H1 (cell line): ENCODE measurements around the gene NEU3.

Experiments
- BACH1 ChIP-seq: IDR thresholded peaks from 2 replicates; pipeline ENCODE4 v1.6.1; 2012; ENCODE audit warnings: low read length, improper control_type of control experiment
- CTCF ChIP-seq, 3 experiments: IDR thresholded peaks; 1 replicate in 2 of 3; 2 replicates in 1 of 3; pipeline versions ENCODE4 v1.5.1 to v1.6.1; 2011; ENCODE audit warnings: low read length in 3 of 3, mild to moderate bottlenecking in 3 of 3, inconsistent platforms in 2 of 3, low read depth in 1 of 3, moderate library complexity in 1 of 3; ENCODE audit not compliant: insufficient read depth in 1 of 3; ENCODE audit errors: control extremely low read depth in 1 of 3
- EGR1 ChIP-seq: IDR thresholded peaks from 2 replicates; pipeline ENCODE4 v1.6.1; 2011; ENCODE audit warnings: low read depth, low read length, borderline replicate concordance
- KDM5A ChIP-seq: fragments of 200-600 bp; IDR thresholded peaks from 2 replicates; pipeline ENCODE4 v1.7.1; 2012; ENCODE audit warnings: mild to moderate bottlenecking, low read length, inconsistent platforms, mixed read lengths
- POLR2A ChIP-seq, 2 experiments: IDR thresholded peaks; 1 replicate in 1 of 2; 2 replicates in 1 of 2; pipeline ENCODE4 v1.6.1; 2011; ENCODE audit warnings: low read depth in 2 of 2, low read length in 2 of 2, mild to moderate bottlenecking in 2 of 2; ENCODE audit errors: control extremely low read depth in 1 of 2
- POLR2AphosphoS5 ChIP-seq: IDR thresholded peaks from 2 replicates; pipeline ENCODE4 v1.6.1; 2011; ENCODE audit warnings: low read depth, low read length
- SP2 ChIP-seq: IDR thresholded peaks from 2 replicates; pipeline ENCODE4 v1.6.1; 2012; ENCODE audit warnings: mild to moderate bottlenecking, low read length, inconsistent platforms
- SUZ12 ChIP-seq: fragments of 200-600 bp; sonication (generic); IDR thresholded peaks from 2 replicates; pipeline ENCODE4 v1.6.1; 2012; ENCODE audit warnings: mild to moderate bottlenecking, inconsistent platforms, low read length, moderate library complexity, mixed read lengths
- ZNF274 ChIP-seq: IDR thresholded peaks from 2 replicates; pipeline ENCODE4 v1.7.0; 2012; ENCODE audit warnings: low read length, borderline replicate concordance; ENCODE audit errors: extremely low read depth

- TF ChIP-seq CTCF (IDR thresholded peaks at IDR 0.05; ENCODE audit: control extremely low read depth in 1 of 3, insufficient read depth in 1 of 3, low read depth in 1 of 3, low read length in 3 of 3) (no peak), POLR2AphosphoS5 (no peak), SUZ12 (no peak), BACH1 (no peak), ZNF274 (no peak), EGR1 (no peak), POLR2A (IDR thresholded peaks at IDR 0.05; ENCODE audit: control extremely low read depth in 1 of 2, low read depth in 2 of 2, low read length in 2 of 2) (no peak), SP2 (no peak), KDM5A (no peak)
Observed at GRCh38 chr11:75001686-75002085, 13.0 kb downstream of the NEU3 start.
